Measurements from ENCODE around the gene HDAC10.
"Not testable (repeated sequence)": the region's sequence is repeated elsewhere in the genome, so short reads cannot be mapped to it uniquely, and the experiment has no call there.

The HDAC10 gene

GRCh38 chr22:50218996-50219727, 31.9 kb downstream of the HDAC10 start:
- no peak for DNase-seq (ENCODE audit: low read depth in 2 of 2, low spot score in 1 of 2)

- no peak for DNase-seq (ENCODE audit: low read depth in 2 of 2, low spot score in 1 of 2)
Measured at GRCh38 chr22:50218153-50218995, 32.7 kb downstream of the HDAC10 start.

- DNase-seq (ENCODE audit: low read depth in 2 of 2, low spot score in 1 of 2), result no peak
Measured at GRCh38 chr22:50217543-50218152, 33.4 kb downstream of the HDAC10 start.

GRCh38 chr22:50216684-50217520, 34.2 kb downstream of the HDAC10 start:
- DNase-seq (ENCODE audit: low read depth in 2 of 2, low spot score in 1 of 2), result no peak

- no peak for DNase-seq (ENCODE audit: low read depth in 2 of 2, low spot score in 1 of 2)
Measured at GRCh38 chr22:50216055-50216683, 34.9 kb downstream of the HDAC10 start.

- DNase-seq (ENCODE audit: low read depth in 2 of 2, low spot score in 1 of 2), result no peak
Measured at GRCh38 chr22:50215297-50216054, 35.6 kb downstream of the HDAC10 start.

GRCh38 chr22:50213263-50213662, 37.8 kb downstream of the HDAC10 start:
- no peak for DNase-seq (ENCODE audit: low read depth in 2 of 2, low spot score in 1 of 2)

GRCh38 chr22:50211147-50211546, 39.9 kb downstream of the HDAC10 start:
- DNase-seq (ENCODE audit: low read depth in 2 of 2, low spot score in 1 of 2), result no peak

GRCh38 chr22:50210378-50211139, 40.5 kb downstream of the HDAC10 start:
- DNase-seq (ENCODE audit: low read depth in 2 of 2, low spot score in 1 of 2), result no peak

- peak; percentile 33 to 45 for DNase-seq (ENCODE audit: low read depth in 2 of 2, low spot score in 1 of 2)
Measured at GRCh38 chr22:50209893-50210292, 41.2 kb downstream of the HDAC10 start.

- no peak for DNase-seq (ENCODE audit: low read depth in 2 of 2, low spot score in 1 of 2)
Measured at GRCh38 chr22:50208939-50209892, 41.8 kb downstream of the HDAC10 start.

- DNase-seq (ENCODE audit: low read depth in 2 of 2, low spot score in 1 of 2), result no peak
Measured at GRCh38 chr22:50208430-50208938, 42.6 kb downstream of the HDAC10 start.

- no peak for DNase-seq (ENCODE audit: low read depth in 2 of 2, low spot score in 1 of 2)
Measured at GRCh38 chr22:50207383-50208140, 43.5 kb downstream of the HDAC10 start.

- DNase-seq (ENCODE audit: low read depth in 2 of 2, low spot score in 1 of 2), result no peak
Measured at GRCh38 chr22:50206599-50206998, 44.5 kb downstream of the HDAC10 start.

- no peak for DNase-seq (ENCODE audit: low read depth in 2 of 2, low spot score in 1 of 2)
Measured at GRCh38 chr22:50205781-50206569, 45.1 kb downstream of the HDAC10 start.

- DNase-seq (ENCODE audit: low read depth in 2 of 2, low spot score in 1 of 2), result not testable (repeated sequence)
Measured at GRCh38 chr22:50204998-50205397, 46.1 kb downstream of the HDAC10 start.

Data from stimulated activated CD8-positive, alpha-beta memory T cell treated with anti-CD3 and anti-CD28 coated beads, Interleukin-4, amount 100 ng/mL, for 4 hours (primary cell).